GM18520 (cell line): Measurements from ENCODE around the gene MEGF6.

Experiments
- ATAC-seq: cut with Tn5 transposase; IDR thresholded peaks from one replicate; pipeline ENCODE4 v1.9.1; 2021; ENCODE audit not compliant: unreplicated experiment

MEGF6 gene, protein sequence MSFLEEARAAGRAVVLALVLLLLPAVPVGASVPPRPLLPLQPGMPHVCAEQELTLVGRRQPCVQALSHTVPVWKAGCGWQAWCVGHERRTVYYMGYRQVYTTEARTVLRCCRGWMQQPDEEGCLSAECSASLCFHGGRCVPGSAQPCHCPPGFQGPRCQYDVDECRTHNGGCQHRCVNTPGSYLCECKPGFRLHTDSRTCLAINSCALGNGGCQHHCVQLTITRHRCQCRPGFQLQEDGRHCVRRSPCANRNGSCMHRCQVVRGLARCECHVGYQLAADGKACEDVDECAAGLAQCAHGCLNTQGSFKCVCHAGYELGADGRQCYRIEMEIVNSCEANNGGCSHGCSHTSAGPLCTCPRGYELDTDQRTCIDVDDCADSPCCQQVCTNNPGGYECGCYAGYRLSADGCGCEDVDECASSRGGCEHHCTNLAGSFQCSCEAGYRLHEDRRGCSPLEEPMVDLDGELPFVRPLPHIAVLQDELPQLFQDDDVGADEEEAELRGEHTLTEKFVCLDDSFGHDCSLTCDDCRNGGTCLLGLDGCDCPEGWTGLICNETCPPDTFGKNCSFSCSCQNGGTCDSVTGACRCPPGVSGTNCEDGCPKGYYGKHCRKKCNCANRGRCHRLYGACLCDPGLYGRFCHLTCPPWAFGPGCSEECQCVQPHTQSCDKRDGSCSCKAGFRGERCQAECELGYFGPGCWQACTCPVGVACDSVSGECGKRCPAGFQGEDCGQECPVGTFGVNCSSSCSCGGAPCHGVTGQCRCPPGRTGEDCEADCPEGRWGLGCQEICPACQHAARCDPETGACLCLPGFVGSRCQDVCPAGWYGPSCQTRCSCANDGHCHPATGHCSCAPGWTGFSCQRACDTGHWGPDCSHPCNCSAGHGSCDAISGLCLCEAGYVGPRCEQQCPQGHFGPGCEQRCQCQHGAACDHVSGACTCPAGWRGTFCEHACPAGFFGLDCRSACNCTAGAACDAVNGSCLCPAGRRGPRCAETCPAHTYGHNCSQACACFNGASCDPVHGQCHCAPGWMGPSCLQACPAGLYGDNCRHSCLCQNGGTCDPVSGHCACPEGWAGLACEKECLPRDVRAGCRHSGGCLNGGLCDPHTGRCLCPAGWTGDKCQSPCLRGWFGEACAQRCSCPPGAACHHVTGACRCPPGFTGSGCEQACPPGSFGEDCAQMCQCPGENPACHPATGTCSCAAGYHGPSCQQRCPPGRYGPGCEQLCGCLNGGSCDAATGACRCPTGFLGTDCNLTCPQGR (N-terminal part only)

DNA sequence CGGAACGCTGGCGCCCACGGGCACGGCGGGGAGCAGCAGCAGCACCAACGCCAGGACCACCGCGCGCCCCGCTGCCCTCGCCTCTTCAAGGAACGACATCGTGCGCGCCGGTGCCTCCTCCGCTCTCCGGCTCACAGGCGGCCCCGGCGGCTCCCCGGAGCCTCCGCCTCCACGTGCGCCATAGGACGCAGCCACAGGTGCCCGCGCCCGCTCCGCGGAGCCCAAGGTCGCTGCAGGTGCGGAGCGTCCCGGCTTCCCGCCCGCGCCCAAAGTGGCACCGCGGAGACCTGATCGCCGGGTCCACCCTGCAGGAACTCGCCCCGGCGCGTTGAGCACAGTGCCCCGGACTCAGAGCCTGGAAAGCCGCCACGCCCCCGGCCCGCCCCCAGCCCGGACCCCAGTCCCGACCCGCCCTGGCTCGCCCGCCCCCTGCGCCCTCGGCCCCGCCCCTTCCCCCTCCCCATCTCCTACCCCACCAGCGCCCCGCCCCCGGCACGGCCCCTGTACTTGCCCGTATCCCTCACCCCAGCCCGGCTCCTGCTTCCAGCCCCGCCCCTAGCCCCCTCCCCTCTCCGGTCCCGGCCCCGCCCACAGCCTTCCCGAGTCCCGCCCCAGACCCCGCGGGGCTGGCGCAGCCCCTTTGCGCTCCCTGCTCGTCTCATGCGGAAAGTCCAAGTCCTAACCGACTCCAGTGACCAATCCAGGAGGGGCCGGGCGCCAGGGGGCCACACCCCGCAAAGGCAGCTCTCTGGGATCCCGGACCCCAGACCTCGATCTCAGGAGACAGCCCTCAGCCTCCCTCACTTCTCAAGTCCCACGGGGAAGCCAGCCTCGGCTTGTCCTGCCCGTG lies at the start of gene MEGF6:
TSS of gene MEGF6 (minus strand) at position 339 of the 850 bp plus-strand sequence. CDS start at position 99, 240 bp downstream.
- no peak for ATAC-seq

DNA sequence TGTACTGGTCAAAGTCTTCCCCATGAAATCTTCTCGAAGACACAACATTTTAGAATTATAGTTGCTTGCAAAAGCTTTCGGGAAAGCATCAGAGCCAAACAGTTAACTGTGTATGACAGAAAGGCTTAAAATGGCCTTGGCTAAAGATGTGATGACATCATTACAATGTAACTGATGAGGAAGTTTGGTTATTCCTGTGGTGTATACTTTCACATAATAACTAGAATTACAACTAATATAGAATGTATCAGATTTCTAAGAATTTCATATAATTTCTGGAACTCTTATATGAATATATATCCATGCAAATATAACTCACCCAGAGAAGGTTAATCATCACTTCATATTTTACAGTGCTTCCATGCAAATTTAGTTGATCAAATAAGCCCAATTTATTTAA lies 49.4 kb upstream of the MEGF6 start:
- ATAC-seq, result no peak

DNA sequence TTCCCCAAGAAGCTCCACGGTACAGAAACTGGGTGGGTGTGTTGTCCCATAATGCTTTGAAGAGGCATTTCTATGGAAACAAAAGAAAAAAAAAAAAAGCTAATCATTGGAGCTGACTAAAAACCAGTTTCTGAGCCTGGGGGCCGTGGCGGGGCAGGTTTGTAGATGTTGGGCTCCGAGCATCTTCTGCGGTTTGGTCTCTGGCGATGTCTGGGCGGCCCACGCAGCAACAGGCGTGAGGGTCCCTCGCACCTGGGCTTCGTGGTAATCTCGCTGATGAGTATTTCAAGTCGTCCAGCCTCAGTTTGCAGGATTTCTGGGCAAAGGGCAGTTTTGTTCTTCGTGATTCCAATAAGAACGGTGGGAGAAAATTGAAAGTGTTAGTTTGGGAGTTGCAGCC lies 47.8 kb upstream of the MEGF6 start:
- no peak for ATAC-seq

DNA sequence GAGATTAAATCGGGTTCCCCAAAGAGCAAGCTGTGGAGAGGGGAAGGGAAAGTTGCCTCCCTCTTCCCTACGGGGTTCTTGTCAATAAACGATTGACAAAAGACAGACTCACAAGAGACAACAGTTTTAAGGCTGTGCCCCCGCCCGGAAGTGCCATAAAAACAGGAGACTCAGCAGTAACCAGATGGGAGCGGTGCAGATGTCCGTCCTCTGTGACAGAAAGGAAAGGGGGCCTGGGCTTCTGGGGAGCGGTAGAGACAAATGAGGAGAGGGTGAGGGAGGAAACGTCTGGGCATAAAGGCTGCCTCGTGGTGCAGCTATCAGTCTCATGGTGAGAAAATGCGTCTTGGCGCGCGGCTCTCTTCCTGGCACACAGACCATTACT lies 46.9 kb upstream of the MEGF6 start:
- no peak for ATAC-seq

DNA sequence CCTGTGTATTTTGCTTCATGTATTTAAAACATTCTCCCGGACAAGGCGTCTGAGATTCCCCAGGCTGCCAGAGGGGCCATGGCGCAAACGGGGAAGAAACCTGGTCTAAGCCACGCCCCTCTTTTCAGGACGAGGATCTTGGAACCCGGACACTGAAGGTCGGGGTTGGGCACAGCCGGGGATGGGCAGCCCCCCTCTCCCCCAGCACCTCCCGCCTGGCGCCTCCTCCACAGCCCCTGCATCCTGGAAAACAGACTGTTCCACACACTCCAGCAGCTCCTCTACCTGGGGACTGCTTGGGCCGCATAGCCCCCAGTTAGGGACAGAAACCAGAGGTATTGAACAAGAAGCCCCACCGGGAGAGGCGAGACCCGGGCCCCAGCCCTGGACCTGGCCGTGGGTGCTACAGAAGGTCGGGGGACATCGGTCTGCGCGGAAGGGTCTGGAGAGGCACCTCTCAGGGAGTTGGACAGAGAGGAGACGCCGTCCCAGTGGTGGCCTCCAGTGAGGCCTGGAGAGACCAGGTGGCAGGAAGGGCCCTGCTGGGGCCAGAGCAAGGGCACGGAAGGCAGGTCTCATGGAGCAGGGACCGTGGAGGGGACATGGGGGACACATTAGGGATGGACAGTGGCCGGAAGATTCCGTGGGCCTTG lies 46.4 kb upstream of the MEGF6 start:
- ATAC-seq, result no peak

DNA sequence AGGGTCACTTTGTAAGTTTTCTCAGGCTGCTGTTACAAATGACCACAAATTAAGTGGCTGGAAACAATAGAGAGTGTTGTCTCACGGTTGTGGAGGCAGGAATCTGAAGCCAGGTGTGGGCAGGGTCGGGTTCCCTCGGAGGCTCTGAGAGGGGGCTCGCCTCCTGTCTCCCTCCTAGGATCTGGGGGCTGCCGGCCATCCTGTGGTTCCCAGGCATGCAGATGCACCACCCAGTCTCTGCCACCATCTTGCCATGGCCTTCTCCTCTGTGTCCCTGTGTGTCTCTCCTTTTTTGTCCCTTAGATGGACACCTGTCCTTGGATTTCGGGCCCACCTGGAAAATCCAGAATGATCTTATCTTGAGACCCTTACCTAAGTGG lies 45.8 kb upstream of the MEGF6 start:
- ATAC-seq, result no peak

DNA sequence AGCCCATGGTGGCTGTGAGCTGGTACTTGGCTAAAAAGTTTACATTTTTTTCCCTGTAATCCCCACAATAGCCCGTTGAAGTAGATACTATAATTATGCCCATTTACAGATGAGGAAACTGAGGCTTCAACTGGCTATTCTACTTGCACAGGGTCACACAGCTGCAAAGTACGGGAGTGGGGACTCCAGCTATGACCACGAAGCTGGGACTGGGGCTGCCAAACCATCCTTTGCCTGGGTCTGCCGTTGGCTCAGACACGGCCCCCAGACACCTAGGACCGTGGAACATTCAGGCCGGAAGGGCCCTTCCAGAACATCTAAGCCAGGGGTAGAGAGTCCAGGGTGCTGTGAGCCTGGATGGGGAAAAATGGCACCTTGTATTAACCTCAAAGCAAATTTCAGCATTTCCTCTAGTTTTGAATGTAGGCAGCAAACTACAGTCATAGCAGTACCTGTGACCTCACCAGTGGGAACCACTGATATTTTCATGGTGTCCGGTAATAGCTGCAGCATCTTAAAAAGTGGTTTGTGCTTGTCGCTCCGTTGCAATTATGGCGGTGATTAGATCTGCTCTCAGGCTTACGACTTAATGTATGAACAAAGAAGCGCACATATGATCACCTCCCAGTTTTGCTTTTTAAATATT lies 45.3 kb upstream of the MEGF6 start:
- ATAC-seq, result no peak

DNA sequence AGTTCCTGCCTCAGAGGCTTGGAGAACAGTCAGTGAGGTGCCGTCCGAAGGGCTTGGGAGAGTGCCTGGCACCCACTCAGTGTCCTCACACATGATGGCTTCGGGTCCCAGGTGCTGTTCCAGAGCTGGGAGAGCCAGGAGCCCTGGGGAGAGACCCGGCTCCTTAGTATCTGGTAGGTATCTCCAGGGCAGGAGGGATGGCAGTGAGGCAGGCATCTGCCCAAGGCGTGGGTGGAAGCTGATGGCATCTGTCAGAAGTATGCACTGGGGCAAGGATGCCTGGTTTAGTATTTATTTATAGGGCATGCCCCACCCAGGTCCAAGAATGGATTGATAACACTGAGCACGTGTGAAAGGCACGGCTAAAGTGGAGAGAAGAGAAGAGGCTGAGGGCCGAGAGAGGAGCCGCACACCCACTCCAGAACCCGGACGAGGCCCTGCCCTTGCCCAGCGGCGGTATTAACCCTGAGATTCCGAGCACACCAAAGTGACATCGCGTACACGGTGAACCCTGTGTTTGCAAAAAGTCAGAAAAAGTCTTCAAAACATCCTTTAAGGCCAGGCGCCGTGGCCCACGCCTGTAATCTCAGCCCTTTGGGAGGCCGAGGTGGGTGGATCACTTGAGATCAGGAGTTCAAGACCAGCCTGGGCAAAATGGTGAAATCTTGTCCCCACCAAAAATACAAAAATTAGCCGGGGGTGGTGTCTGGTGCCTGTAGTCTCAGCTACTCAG lies 43.4 kb upstream of the MEGF6 start:
- no peak for ATAC-seq

DNA sequence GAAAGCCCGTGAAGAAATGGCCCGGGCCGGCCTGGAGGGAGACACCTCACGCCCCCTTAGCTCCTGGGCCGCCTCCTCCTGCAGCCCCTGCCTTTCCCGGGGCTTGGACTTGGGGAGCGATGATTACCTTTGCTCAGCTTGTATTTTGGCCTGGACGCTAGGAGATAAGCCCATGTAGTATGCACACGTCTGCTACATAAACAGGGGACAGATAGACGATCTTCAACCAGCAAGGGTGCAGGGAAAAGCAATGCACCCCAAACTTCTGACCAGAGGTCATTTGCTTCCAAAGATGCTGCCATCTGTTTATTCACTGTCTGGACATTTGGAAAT lies 41.9 kb upstream of the MEGF6 start:
- no peak for ATAC-seq

DNA sequence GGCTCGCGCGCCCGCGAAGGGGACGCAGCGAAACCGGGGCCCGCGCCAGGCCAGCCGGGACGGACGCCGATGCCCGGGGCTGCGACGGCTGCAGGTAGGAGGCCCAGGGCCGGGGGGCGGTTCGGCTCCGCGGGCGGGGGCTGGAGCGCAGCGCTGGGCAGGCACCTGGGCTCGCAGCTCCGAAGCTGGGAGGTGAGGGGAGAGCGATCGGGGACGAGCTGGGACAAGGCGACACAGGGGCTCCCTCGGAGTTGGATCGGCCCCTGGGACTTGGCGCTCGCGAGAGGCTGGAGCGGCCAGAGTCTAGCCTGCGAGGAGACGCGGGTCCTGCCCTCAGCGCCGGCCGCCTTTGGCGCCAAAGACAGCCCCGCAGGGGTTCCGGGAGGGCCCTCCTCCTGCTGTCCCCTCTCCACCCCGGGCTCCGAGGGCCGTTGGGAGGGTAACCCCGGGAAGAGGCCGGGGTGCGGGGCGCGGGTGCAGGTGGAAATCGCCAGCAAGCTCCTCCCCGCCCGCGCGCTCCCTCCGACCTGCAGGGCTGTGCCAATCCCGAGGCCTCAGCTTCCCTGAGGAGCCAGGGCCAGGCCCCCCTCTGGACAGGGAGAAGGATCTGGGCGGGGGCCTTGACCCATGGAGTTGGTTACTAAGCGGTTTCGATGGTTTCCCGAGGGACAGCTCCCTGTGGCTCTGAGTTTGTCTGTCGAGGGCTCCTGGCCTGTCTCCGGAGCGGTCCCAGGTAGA lies 41.4 kb upstream of the MEGF6 start:
- ATAC-seq, result no peak

DNA sequence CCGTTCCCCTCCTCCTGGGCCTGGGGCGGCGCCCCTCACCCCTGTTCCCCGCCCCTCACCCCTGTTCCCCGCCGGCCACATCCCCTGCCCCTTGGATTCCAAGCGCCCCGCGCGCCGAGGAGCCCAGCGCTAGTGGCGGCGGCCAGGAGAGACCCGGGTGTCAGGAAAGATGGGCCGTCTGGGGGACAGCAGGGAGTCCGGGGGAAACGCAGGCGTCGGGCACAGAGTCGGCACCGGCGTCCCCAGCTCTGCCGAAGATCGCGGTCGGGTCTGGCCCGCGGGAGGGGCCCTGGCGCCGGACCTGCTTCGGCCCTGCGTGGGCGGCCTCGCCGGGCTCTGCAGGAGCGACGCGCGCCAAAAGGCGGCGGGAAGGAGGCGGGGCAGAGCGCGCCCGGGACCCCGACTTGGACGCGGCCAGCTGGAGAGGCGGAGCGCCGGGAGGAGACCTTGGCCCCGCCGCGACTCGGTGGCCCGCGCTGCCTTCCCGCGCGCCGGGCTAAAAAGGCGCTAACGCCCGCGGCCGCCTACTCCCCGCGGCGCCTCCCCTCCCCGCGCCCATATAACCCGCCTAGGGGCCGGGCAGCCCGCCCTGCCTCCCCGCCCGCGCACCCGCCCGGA lies 40.7 kb upstream of the MEGF6 start, which contains the start of gene TP73:
TSS of gene TP73 (plus strand) at position 587 of the 618 bp plus-strand sequence. CDS start 29,850 bp downstream, outside the sequence.
- no peak for ATAC-seq

DNA sequence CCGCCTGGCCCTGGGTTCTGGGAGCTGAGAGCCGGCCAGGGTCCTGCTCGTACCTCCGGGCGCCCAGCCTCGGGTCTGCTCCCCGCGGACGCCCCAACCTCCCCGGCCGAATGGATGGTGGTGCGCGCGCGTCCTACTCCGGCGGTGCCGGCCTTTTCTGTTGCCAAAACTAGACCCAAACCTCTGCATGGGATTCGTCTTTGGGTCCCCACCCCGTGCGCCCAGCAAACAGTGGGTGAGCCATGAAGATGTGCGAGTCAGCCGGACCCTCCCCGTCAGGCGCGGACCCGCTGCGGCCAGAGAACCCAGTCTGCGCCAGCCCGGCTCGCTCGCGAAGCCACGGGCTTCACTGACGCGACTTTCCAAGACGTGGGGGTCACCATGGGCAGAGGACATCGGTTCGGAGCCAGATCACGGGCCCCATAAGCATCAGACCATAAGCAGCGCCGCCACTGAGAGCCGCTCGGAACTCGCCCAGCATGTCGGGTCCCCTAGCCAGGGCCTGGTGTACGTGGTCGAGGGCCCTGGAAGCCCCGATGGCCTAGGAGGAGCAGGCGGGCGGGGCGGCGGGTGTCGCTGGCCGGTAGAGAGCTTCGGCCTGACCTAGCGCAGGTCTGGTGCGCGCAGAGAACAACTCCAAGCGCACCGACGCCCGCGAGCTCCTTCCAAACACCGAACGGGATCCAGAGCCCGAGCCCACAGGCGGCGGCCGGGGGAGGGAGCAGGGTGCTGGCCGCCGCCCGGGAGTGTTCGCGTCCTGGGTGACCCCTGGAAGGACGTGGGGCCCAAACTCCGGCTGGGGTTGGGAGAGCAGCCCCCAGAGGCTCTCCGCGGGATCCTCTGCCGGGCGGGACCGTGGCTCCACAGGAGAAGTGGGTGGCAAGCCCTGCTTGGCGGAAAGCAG lies 40.0 kb upstream of the MEGF6 start:
- no peak for ATAC-seq

DNA sequence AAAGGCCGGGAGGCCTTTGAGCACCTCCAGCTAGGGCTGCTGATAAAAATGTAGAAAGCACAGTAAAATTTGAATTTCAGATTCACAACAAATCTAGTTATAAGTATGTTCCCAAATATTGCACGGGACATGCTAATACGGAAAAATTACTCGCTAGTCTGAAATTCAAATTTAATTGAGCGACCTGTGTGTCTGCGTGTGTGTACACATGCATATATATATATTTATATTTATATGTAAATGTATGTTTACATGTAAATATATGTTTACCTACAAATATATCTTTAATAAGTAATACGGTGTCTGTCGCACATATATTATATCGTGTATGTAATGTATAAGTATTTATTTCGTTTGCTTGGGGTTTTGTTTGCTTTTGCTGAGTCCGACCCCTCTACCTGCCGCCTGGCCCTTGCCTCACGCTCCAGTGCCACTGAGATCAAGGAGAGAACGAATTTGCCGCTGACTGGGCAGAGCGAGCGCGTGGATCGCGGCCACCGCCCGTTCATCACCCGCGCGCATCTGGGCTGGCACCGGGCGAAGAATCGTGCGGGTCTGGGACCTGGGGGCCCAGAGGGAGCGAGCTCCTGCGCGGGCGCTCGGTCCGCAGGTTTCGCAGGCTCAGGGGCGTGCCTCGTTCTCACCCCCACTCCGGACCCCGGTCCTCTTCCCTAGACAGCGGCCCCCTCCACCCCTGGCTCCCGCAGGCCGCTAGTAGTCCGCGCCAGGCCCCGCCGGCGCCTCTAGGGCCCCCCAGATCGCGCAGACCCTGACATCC lies 39.1 kb upstream of the MEGF6 start:
- ATAC-seq, result no peak

DNA sequence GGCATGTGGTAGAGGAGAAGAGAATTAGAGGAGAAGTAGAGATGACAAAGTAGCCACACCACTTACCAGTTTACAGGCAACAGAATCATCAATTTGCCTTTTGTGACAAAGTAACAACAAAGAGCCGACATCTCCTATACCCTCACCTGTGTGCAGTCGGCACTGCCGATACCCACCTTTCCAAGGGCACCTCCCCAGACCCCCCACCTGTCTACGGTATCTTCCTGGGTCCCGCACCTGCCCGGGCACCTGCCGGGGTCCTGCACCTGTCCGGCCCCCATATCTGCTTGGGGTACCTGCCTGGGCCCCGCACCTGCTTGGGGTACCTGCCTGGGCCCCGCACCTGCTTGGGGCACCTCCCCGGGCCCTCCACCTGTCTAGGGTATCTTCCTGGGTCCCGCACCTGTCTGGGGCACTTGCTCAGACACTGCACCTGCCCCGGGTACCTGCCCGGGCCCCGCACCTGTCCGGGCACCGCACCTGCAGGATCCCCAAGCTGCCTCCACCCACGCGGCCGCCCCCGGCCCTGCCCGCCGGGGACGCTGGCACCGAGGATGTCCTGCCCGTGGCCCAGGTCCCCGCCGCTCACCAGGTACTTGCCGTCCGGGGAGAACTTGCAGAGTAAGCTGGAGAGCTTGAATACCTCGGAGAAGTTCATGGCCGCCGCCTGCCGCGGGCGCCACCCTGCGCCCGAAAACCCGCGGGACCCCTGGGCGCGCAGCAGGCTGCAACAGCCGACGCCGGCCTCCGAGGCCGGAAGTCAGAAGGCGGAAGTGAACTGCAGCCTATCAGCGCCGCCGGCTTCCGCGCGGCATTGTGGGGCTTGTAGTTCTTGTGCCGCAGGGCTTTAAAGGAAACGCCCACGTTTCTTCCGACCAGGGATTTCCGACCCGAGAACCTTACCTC lies 38.3 kb upstream of the MEGF6 start, which contains the start of gene WRAP73:
TSS of gene WRAP73 (minus strand) at position 762 of the 906 bp plus-strand sequence. CDS start at position 658, 104 bp downstream.
- peak; percentile 77 for ATAC-seq

DNA sequence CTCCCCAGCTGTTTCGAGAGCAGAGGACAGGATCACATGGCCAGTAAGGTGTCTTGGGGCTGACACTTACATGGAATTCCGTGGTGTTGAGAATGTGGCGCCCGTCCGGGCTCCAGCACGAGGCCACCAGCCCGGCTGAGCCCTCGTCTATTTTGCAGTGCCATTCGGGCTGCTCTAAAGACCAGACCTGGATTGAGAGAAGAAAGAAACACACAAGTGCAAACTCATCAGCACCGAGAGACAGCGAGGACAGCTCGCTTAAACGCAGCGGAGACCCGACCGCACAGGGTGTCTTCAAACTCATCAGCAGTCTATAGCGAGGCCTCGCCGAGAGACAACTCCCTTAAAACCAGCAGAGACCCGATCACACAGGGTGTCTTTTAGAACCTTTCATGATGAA lies 35.3 kb upstream of the MEGF6 start:
- no peak for ATAC-seq
